Sigmoid colon (tissue), 7 donors: Measurements from ENCODE around the gene WNT3A. TPM values are rescaled to one million over a fixed set of nuclear protein-coding genes. Genes with fewer than 3 reads are reported as not detected.
A peak's percentile ranks its signal among the peaks of the same experiment; 100 is the strongest.

Experiments used
- DNase-seq: peaks from one replicate; pipeline ENCODE4 v3.0.0-alpha.2; 2019
- H3K27ac ChIP-seq, 4 donors: fragments of 200-600 bp; sonication (generic); one replicate each; pipeline ENCODE4 v1.5.1; 2016 to 2019; ENCODE audit warnings: mild to moderate bottlenecking in 1 of 4
- H3K27me3 ChIP-seq, 3 donors: fragments of 200-600 bp; sonication (generic); one replicate each; pipeline ENCODE4 v1.5.1; 2019; ENCODE audit warnings: mild to moderate bottlenecking in 1 of 3
- H3K36me3 ChIP-seq, 4 donors: fragments of 200-600 bp; sonication (generic); one replicate each; pipeline ENCODE4 v1.5.1; 2016 to 2019
- H3K4me1 ChIP-seq, 4 donors: fragments of 200-600 bp; sonication (generic); one replicate each; pipeline ENCODE4 v1.5.1; 2017 to 2019
- H3K4me3 ChIP-seq, 4 donors: fragments of 200-600 bp; sonication (generic); one replicate each; pipeline ENCODE4 v1.5.1; 2017 to 2019; ENCODE audit warnings: mild to moderate bottlenecking in 2 of 4, moderate library complexity in 1 of 4
- H3K9me3 ChIP-seq, 4 donors: fragments of 200-600 bp in 3 of 4; sonication (generic) in 3 of 4; one replicate each; pipeline versions ENCODE4 v1.5.1 to v1.6.1; 2013 to 2019
- CTCF ChIP-seq, 4 experiments: fragments of 450-650 bp in 3 of 4; fragments of 200-600 bp in 1 of 4; IDR thresholded peaks; one replicate each; pipeline ENCODE4 v1.5.1; 2016 to 2019; ENCODE audit warnings: antibody characterized with exemption in 4 of 4, mild to moderate bottlenecking in 3 of 4, moderate library complexity in 2 of 4
- EP300 ChIP-seq, 4 donors: sonication (generic); formaldehyde crosslinking; IDR thresholded peaks; one replicate each; pipeline ENCODE4 v1.6.1; 2017; ENCODE audit warnings: antibody characterized with exemption in 4 of 4
- POLR2A ChIP-seq, 2 donors: fragments of 450-650 bp; IDR thresholded peaks; one replicate each; pipeline ENCODE4 v1.6.1; 2016; ENCODE audit warnings: antibody characterized with exemption in 2 of 2, mild to moderate bottlenecking in 2 of 2, moderate library complexity in 2 of 2
- POLR2AphosphoS5 ChIP-seq, 4 donors: sonication (generic); formaldehyde crosslinking; IDR thresholded peaks; one replicate each; pipeline ENCODE4 v1.6.1; 2017; ENCODE audit warnings: antibody characterized with exemption in 4 of 4
- WGBS, 2 donors: extraction: QIAGEN DNeasy Blood & Tissue Kit; methylation state at CpG; one replicate each; pipeline ENCODE4 v1.1.7; 2013; 5-methylcytosine and 5-hydroxymethylcytosine counted together
- intact Hi-C: fragments of 100-400 bp; cut with DNase I; formaldehyde crosslinking; loops from one replicate; pipeline ENCODE4 v1.15.1; 2023
- polyA plus RNA-seq, 3 donors: library from polyadenylated mRNA; stranded (reverse); fragments of 200-250 nt; gene quantifications; one replicate each; pipeline ENCODE4 v1.2.3, GENCODE V29; 2013
- total RNA-seq, 4 donors: library from RNA; depleted of rRNA; stranded (reverse); fragments of >200 nt; gene quantifications; one replicate each; pipeline ENCODE4 v1.1.0, GENCODE V29; 2016
- donor health status: healthy with polysubstance abuse.
- donor health status: Bipolar disorder and iron deficiency.
- donor health status: healthy.

Gene WNT3A
- total and polyA plus RNA-seq, 7 donors: 0.01 TPM; not detected in 6

GRCh38 chr1:228045405-228045804, 38.6 kb downstream of the WNT3A start:
- Histone ChIP-seq H3K27me3 (peaks cover 0 to 2% (median 0%) of the 10 kb centered on the region in 3 donors), H3K4me3 (no peak overlapping the region), H3K4me1 (no peaks in the 10 kb centered on the region), H3K27ac (no peak overlapping the region), H3K9me3 (no peaks in the 10 kb centered on the region), H3K36me3 (no peaks in the 10 kb centered on the region)
- intact Hi-C loops: no loop called here
- DNase-seq: peak; percentile 45
- TF ChIP-seq CTCF (IDR thresholded peaks at IDR 0.05) (no peak), EP300 (IDR thresholded peaks at IDR 0.05) (no peak), POLR2A (IDR thresholded peaks at IDR 0.05) (no peak), POLR2AphosphoS5 (IDR thresholded peaks at IDR 0.05) (no peak)
- WGBS, 2 donors: 77 to 86% methylated on average over 7 of the region's 7 CpGs

- peak; percentile 48 for DNase-seq
These were observed 39.1 kb downstream of the WNT3A start for GRCh38 chr1:228045871-228046270.

GRCh38 chr1:228046421-228047182, 39.8 kb downstream of the WNT3A start:
- 89 to 95% methylated on average over 8 of the region's 8 CpGs for WGBS, 2 donors
- no peaks in the 10 kb centered on the region for H3K9me3 ChIP-seq
- intact Hi-C loops: no loop called here
- no peak overlapping the region for H3K27ac ChIP-seq
- TF ChIP-seq EP300 (IDR thresholded peaks at IDR 0.05) (no peak), CTCF (IDR thresholded peaks at IDR 0.05) (no peak)
- peak; percentile 34 for DNase-seq
- no peaks in the 10 kb centered on the region for H3K4me1 ChIP-seq
- no peak overlapping the region for H3K4me3 ChIP-seq
- no peaks in the 10 kb centered on the region for H3K36me3 ChIP-seq
- H3K27me3 ChIP-seq: peaks cover 0 to 4% (median 0%) of the 10 kb centered on the region in 3 donors

More at GRCh38 chr1:228045871-228046270, 39.1 kb downstream of the WNT3A start:
- 48 to 79% methylated on average over 9 of the region's 9 CpGs for WGBS, 2 donors
- Histone ChIP-seq H3K9me3 (no peaks in the 10 kb centered on the region), H3K27ac (no peak overlapping the region), H3K4me3 (no peak overlapping the region), H3K27me3 (peaks cover 0 to 4% (median 0%) of the 10 kb centered on the region in 3 donors), H3K36me3 (no peaks in the 10 kb centered on the region), H3K4me1 (no peaks in the 10 kb centered on the region)
- TF ChIP-seq EP300 (IDR thresholded peaks at IDR 0.05): no peak
- no peak for TF ChIP-seq CTCF (IDR thresholded peaks at IDR 0.05)
- TF ChIP-seq POLR2AphosphoS5 (IDR thresholded peaks at IDR 0.05): no peak
- no peak for TF ChIP-seq POLR2A (IDR thresholded peaks at IDR 0.05)
- intact Hi-C loops: no loop called here

- peak; percentile 29 for DNase-seq
- WGBS, 2 donors: 88 to 89% methylated on average over 7 of the region's 7 CpGs
- no peaks in the 10 kb centered on the region for H3K36me3 ChIP-seq
- TF ChIP-seq POLR2AphosphoS5 (IDR thresholded peaks at IDR 0.05) (no peak), POLR2A (IDR thresholded peaks at IDR 0.05) (no peak), EP300 (IDR thresholded peaks at IDR 0.05) (no peak), CTCF (IDR thresholded peaks at IDR 0.05) (no peak)
- no peaks in the 10 kb centered on the region for H3K9me3 ChIP-seq
- no peak overlapping the region for H3K4me3 ChIP-seq
- intact Hi-C loops: no loop called here
- no peak overlapping the region for H3K27ac ChIP-seq
- no peaks in the 10 kb centered on the region for H3K4me1 ChIP-seq
- H3K27me3 ChIP-seq: peaks cover 0 to 4% (median 0%) of the 10 kb centered on the region in 3 donors
These were observed 40.3 kb downstream of the WNT3A start for GRCh38 chr1:228047183-228047466.

- TF ChIP-seq POLR2AphosphoS5 (IDR thresholded peaks at IDR 0.05) (no peak), EP300 (IDR thresholded peaks at IDR 0.05) (no peak), POLR2A (IDR thresholded peaks at IDR 0.05) (no peak), CTCF (IDR thresholded peaks at IDR 0.05) (no peak)
- DNase-seq: no peak
- H3K27me3 ChIP-seq: peaks cover 0 to 11% (median 0%) of the 10 kb centered on the region in 3 donors
These were observed 41.3 kb downstream of the WNT3A start for GRCh38 chr1:228048120-228048519.

More at GRCh38 chr1:228048120-228048519, 41.3 kb downstream of the WNT3A start:
- intact Hi-C loops: no loop called here
- Histone ChIP-seq H3K9me3 (no peaks in the 10 kb centered on the region), H3K36me3 (no peaks in the 10 kb centered on the region), H3K4me3 (no peak overlapping the region), H3K27ac (no peak overlapping the region), H3K4me1 (no peaks in the 10 kb centered on the region)
- WGBS, 2 donors: 78 to 85% methylated on average over 5 of the region's 5 CpGs
